Heart left ventricle (tissue), 16 donors: ENCODE results near the gene RANGRF. TPM values are rescaled to one million over a fixed set of nuclear protein-coding genes. Genes with fewer than 3 reads are reported as not detected.

Experiments used
- ATAC-seq, 4 donors: fragments of 200-7000 bp; cut with Tn5 transposase; one replicate each; pipeline ENCODE4 v1.9.1; 2020 to 2022; ENCODE audit warnings: moderate library complexity in 4 of 4, mild to moderate bottlenecking in 3 of 4, moderate number of reproducible peaks in 1 of 4
- DNase-seq, 5 donors: peaks; one replicate each; pipeline ENCODE4 v3.0.0-alpha.2; 2020
- H3K27ac ChIP-seq, 12 donors: fragments of 200-600 bp; sonication (generic) in 4 of 12; one replicate each; pipeline versions ENCODE4 v1.5.0 to v1.8.0; 2016 to 2022; ENCODE audit warnings: mild to moderate bottlenecking in 2 of 12
- H3K27me3 ChIP-seq, 9 donors: fragments of 200-600 bp; sonication (generic) in 2 of 9; one replicate each; pipeline versions ENCODE4 v1.5.1 to v1.8.0; 2016 to 2022; ENCODE audit warnings: mild to moderate bottlenecking in 3 of 9
- H3K36me3 ChIP-seq, 9 donors: fragments of 200-600 bp; sonication (generic) in 2 of 9; one replicate each; pipeline versions ENCODE4 v1.5.0 to v1.8.0; 2018 to 2022; ENCODE audit warnings: mild to moderate bottlenecking in 2 of 9
- H3K4me1 ChIP-seq, 12 donors: fragments of 200-600 bp; sonication (generic) in 4 of 12; one replicate each; pipeline versions ENCODE4 v1.5.0 to v1.8.0; 2016 to 2022; ENCODE audit warnings: mild to moderate bottlenecking in 3 of 12
- H3K4me3 ChIP-seq, 12 donors: fragments of 200-600 bp; sonication (generic) in 4 of 12; one replicate each; pipeline versions ENCODE4 v1.5.0 to v1.8.0; 2017 to 2022; ENCODE audit warnings: mild to moderate bottlenecking in 9 of 12, moderate library complexity in 4 of 12
- H3K9me3 ChIP-seq, 12 donors: fragments of 200-600 bp; sonication (generic) in 4 of 12; one replicate each; pipeline versions ENCODE4 v1.5.0 to v1.8.0; 2016 to 2022; ENCODE audit warnings: mild to moderate bottlenecking in 1 of 12
- CTCF ChIP-seq, 12 donors: fragments of 200-600 bp; sonication (generic) in 4 of 12; IDR thresholded peaks; one replicate each; pipeline versions ENCODE4 v1.5.0 to v1.8.0; 2018 to 2022; ENCODE audit warnings: antibody characterized with exemption in 12 of 12, mild to moderate bottlenecking in 5 of 12
- POLR2A ChIP-seq, 2 donors: fragments of 450-650 bp; IDR thresholded peaks; one replicate each; pipeline ENCODE4 v1.6.1; 2017; ENCODE audit warnings: antibody characterized with exemption in 2 of 2, mild to moderate bottlenecking in 2 of 2, moderate library complexity in 2 of 2
- WGBS, 4 donors: extraction: QIAGEN DNeasy Blood & Tissue Kit in 2 of 4; methylation state at CpG; one replicate each; pipeline versions ENCODE4 v1.1.5 to v1.1.7; 2013 to 2018; 5-methylcytosine and 5-hydroxymethylcytosine counted together
- intact Hi-C, 10 donors: fragments of 100-400 bp; cut with DNase I; formaldehyde crosslinking; loops; one replicate each; pipeline versions ENCODE4 v1.11.1 to v1.14.2; 2022
- polyA plus RNA-seq, 2 donors: library from polyadenylated mRNA; stranded (reverse); fragments of 200-250 nt; gene quantifications; one replicate each; pipeline ENCODE4 v1.2.3, GENCODE V29; 2013
- total RNA-seq, 9 donors: library from RNA; depleted of rRNA in 2 of 9; stranded (reverse); fragments of >200 nt in 2 of 9; fragmentation: NEBNext Ultra II Directional in 3 of 9; extraction: Animal tissue kit (Norgen Biotek cat#: 25700) in 3 of 9; gene quantifications; one replicate each; pipeline versions ENCODE4 v1.1.0 to v1.2.4, GENCODE V29; 2016 to 2023
- donor health status: ischemic (EF 13 %, LVEDD 7.1; RV severe dilation, severe dysfunction).
- donor health status: healthy with polysubstance abuse.
- donor health status: DM: no; HTN: yes; CAD: no.
- donor health status: DM: no; HTN: no; CAD: no.
- donor health status: ischemic (EF 25% LVEDD 6.9; RV normal size, moderate dysfunction).
- donor health status: ischemic (EF 25% LVEDD 5.7; RV mildly dilated, moderate dysfunction).
- donor health status: healthy.
- donor health status: DM: yes; HTN: yes; CAD: no.
- donor health status: ischemic (EF 35%, LVEDD 5.7; RV mildly dilated, moderate dysfunction).
- donor health status: nonischemic (EF 11% LVEDD 7.7; RV severe dilation, severe dysfunction).
- donor health status: DM: yes; HTN: yes; CAD: no.
- donor health status: PGD.
- donor health status: ischemic (EF 29% LVEDD 5.4; RV normal size, mild dysfunction).
- donor health status: nonischemic (EF 23%, LVEDD 6.1; RV moderate dilation, normal function).

Gene RANGRF
- total and polyA plus RNA-seq, 11 donors: 22.3 to 54.2 (median 27.2) TPM

GRCh38 chr17:8294814-8295316, 6.4 kb downstream of the RANGRF start:
- DNase-seq (no peak), ATAC-seq (peak; percentile 2 to 14 (median 9))
- peaks cover 0 to 22% (median 10%) of the 10 kb centered on the region in 12 donors for H3K4me1 ChIP-seq
- WGBS, 4 donors: 6 to 7% (median 6%) methylated on average over 15 of the region's 15 CpGs
- no peaks in the 10 kb centered on the region for H3K36me3 ChIP-seq
- H3K27ac ChIP-seq: peak overlapping the region; percentile 79 to 99 (median 94)
- H3K9me3 ChIP-seq: no peaks in the 10 kb centered on the region
- intact Hi-C loops: loop anchor here in 7 of 10 donors (1.0 to 10.0 kb wide), 10 partner anchors 46 to 230 kb away; partner anchors contain the start of genes ALOX12B (in 2 of the 7), CTC1 (in 2 of the 7), HES7 (in 2 of the 7) and PFAS (in 2 of the 7)
- no peak for TF ChIP-seq CTCF (IDR thresholded peaks at IDR 0.05)
- no peaks in the 10 kb centered on the region for H3K27me3 ChIP-seq
- peak overlapping the region in 11 of 12 donors; percentile 54 to 85 (median 71) for H3K4me3 ChIP-seq

GRCh38 chr17:8300226-8300625, 11.8 kb downstream of the RANGRF start:
- H3K27ac ChIP-seq: no peak overlapping the region
- H3K4me1 ChIP-seq: peaks cover 0 to 7% (median 0%) of the 10 kb centered on the region in 12 donors
- H3K27me3 ChIP-seq: no peaks in the 10 kb centered on the region
- intact Hi-C loops: loop anchor here in 8 of 10 donors (1.0 to 10.0 kb wide), 7 partner anchors 45 to 238 kb away; partner anchors contain the start of gene ALOX12B (in 2 of the 8)
- DNase-seq: no peak
- no peaks in the 10 kb centered on the region for H3K9me3 ChIP-seq
- H3K36me3 ChIP-seq: no peaks in the 10 kb centered on the region
- H3K4me3 ChIP-seq: no peak overlapping the region
- no peak for ATAC-seq
- 58 to 63% (median 60%) methylated on average over 3 of the region's 3 CpGs for WGBS, 4 donors
- TF ChIP-seq POLR2A (IDR thresholded peaks at IDR 0.05) (no peak), CTCF (IDR thresholded peaks at IDR 0.05) (no peak)

GRCh38 chr17:8300627-8301242, 12.3 kb downstream of the RANGRF start:
- 12 to 14% (median 13%) methylated on average over 8 of the region's 8 CpGs for WGBS, 4 donors
- TF ChIP-seq POLR2A (IDR thresholded peaks at IDR 0.05) (no peak), CTCF (IDR thresholded peaks at IDR 0.05) (peak; percentile 74 to 87 (median 80))
- intact Hi-C loops: loop anchor here in 8 of 10 donors (1.0 to 10.0 kb wide), 7 partner anchors 45 to 238 kb away; partner anchors contain the start of gene ALOX12B (in 2 of the 8)
- H3K27ac ChIP-seq: no peak overlapping the region
- no peaks in the 10 kb centered on the region for H3K9me3 ChIP-seq
- peaks cover 0 to 6% (median 0%) of the 10 kb centered on the region in 12 donors for H3K4me1 ChIP-seq
- no peaks in the 10 kb centered on the region for H3K27me3 ChIP-seq
- H3K4me3 ChIP-seq: no peak overlapping the region
- no peaks in the 10 kb centered on the region for H3K36me3 ChIP-seq
- DNase-seq (peak in 4 of 5 donors; percentile 51 to 79 (median 62)), ATAC-seq (peak; percentile 82 to 92 (median 90))

- WGBS, 4 donors: 50 to 56% (median 52%) methylated on average over 9 to 10 of the region's 10 CpGs
- DNase-seq: peak in 4 of 5 donors; percentile 61 to 65 (median 62)
- peak overlapping the region; percentile 44 to 66 (median 56) for H3K4me3 ChIP-seq
- peaks cover 0 to 34% (median 14%) of the 10 kb centered on the region in 12 donors for H3K4me1 ChIP-seq
- peaks cover 3 to 39% (median 9%) of the 10 kb centered on the region in 9 donors for H3K27me3 ChIP-seq
- peak overlapping the region; percentile 64 to 98 (median 88) for H3K27ac ChIP-seq
- intact Hi-C loops: loop anchor here in 7 of 10 donors (2.0 to 10.0 kb wide), 6 partner anchors 16 to 72 kb away; partner anchors contain the start of genes KRABD2 (in 4 of the 7) and RPL26 (in 1 of the 7)
- peak; percentile 68 to 92 (median 71) for ATAC-seq
- peaks cover 0 to 16% (median 0%) of the 10 kb centered on the region in 9 donors for H3K36me3 ChIP-seq
- no peak for TF ChIP-seq POLR2A (IDR thresholded peaks at IDR 0.05)
- no peaks in the 10 kb centered on the region for H3K9me3 ChIP-seq
Observed at GRCh38 chr17:8310601-8311123, 22.2 kb downstream of the RANGRF start.
